NCI-H2227 treated with DMSO at 0.1 percent for 48 hours (cell line): ENCODE measurements around the gene DTHD1.

Experiments
- DNase-seq: peaks from one replicate; lab custom pipeline; 2025; lab: John Stamatoyannopoulos, UW

Gene DTHD1

GRCh38 chr4:36348403-36348938 lies 67.1 kb downstream of the DTHD1 start:
- no peak for DNase-seq

GRCh38 chr4:36349938-36350549 lies 68.6 kb downstream of the DTHD1 start:
- no peak for DNase-seq

GRCh38 chr4:36351082-36351666 lies 69.8 kb downstream of the DTHD1 start:
- DNase-seq, result no peak

GRCh38 chr4:36353998-36354397 lies 72.6 kb downstream of the DTHD1 start:
- no peak for DNase-seq

- no peak for DNase-seq
These were observed 76.8 kb downstream of the DTHD1 start for GRCh38 chr4:36358173-36358572.

GRCh38 chr4:36360755-36361154 lies 79.3 kb downstream of the DTHD1 start:
- DNase-seq, result no peak

- no peak for DNase-seq
These were observed 81.6 kb downstream of the DTHD1 start for GRCh38 chr4:36363024-36363423.

GRCh38 chr4:36374836-36375511 lies 93.6 kb downstream of the DTHD1 start:
- DNase-seq, result no peak

GRCh38 chr4:36385951-36386571 lies 104.6 kb downstream of the DTHD1 start:
- DNase-seq, result no peak

GRCh38 chr4:36386691-36387090 lies 105.3 kb downstream of the DTHD1 start:
- DNase-seq, result no peak

- DNase-seq, result no peak
These were observed 107.3 kb downstream of the DTHD1 start for GRCh38 chr4:36388710-36389109.

- DNase-seq, result no peak
These were observed 110.0 kb downstream of the DTHD1 start for GRCh38 chr4:36391411-36391810.

- DNase-seq, result no peak
These were observed 110.6 kb downstream of the DTHD1 start for GRCh38 chr4:36392024-36392423.

- DNase-seq, result no peak
These were observed 111.5 kb downstream of the DTHD1 start for GRCh38 chr4:36392916-36393315.
